H9 (cell line): ENCODE data around the gene FAM171A1. TPM values are rescaled to one million over a fixed set of nuclear protein-coding genes. Genes with fewer than 3 reads are reported as not detected.

Source experiments
- DNase-seq: peaks from one replicate; pipeline ENCODE4 v3.0.0-alpha.2; 2017
- H2AFZ ChIP-seq: one replicate; pipeline ENCODE4 v1.6.1; 2013; ENCODE audit warnings: mild to moderate bottlenecking, low read length, control low read depth, moderate library complexity
- H2AK5ac ChIP-seq: 2 replicates; pipeline ENCODE4 v1.6.1; 2013; ENCODE audit warnings: low read length, control low read depth, mixed read lengths; ENCODE audit not compliant: insufficient read length
- H2BK120ac ChIP-seq: one replicate; pipeline ENCODE4 v1.6.1; 2013; ENCODE audit warnings: low read depth, mild to moderate bottlenecking, low read length, control low read depth, inconsistent platforms; ENCODE audit not compliant: poor library complexity, severe bottlenecking
- H2BK12ac ChIP-seq: 2 replicates; pipeline ENCODE4 v1.6.1; 2013; ENCODE audit warnings: low read length, control low read depth, mixed read lengths, low read depth; ENCODE audit not compliant: insufficient read length
- H2BK15ac ChIP-seq: 2 replicates; pipeline ENCODE4 v1.6.1; 2013; ENCODE audit warnings: low read depth, low read length, control low read depth
- H2BK20ac ChIP-seq: one replicate; pipeline ENCODE4 v1.6.1; 2013; ENCODE audit warnings: low read depth, mild to moderate bottlenecking, low read length, control low read depth, inconsistent platforms; ENCODE audit not compliant: poor library complexity, severe bottlenecking
- H2BK5ac ChIP-seq: 2 replicates; pipeline ENCODE4 v1.6.1; 2013; ENCODE audit warnings: low read length, control low read depth, mixed read lengths; ENCODE audit not compliant: insufficient read length
- H3K14ac ChIP-seq: 2 replicates; pipeline ENCODE4 v1.6.1; 2013; ENCODE audit warnings: low read length, control low read depth; ENCODE audit not compliant: insufficient read depth
- H3K18ac ChIP-seq: 2 replicates; pipeline ENCODE4 v1.6.1; 2013; ENCODE audit warnings: low read depth, mild to moderate bottlenecking, mixed read lengths, low read length, control low read depth; ENCODE audit not compliant: insufficient read length
- H3K23ac ChIP-seq: 2 replicates; pipeline ENCODE4 v1.6.1; 2013; ENCODE audit warnings: low read length, control low read depth, mixed read lengths, low read depth; ENCODE audit not compliant: insufficient read length
- H3K23me2 ChIP-seq: 2 replicates; pipeline ENCODE4 v1.6.1; 2013; ENCODE audit warnings: low read depth, mild to moderate bottlenecking, mixed read lengths, low read length, control low read depth; ENCODE audit not compliant: insufficient read length, poor library complexity, severe bottlenecking
- H3K27ac ChIP-seq: 2 replicates; pipeline ENCODE4 v1.5.1; 2013; ENCODE audit warnings: low read length, control low read depth, mixed read lengths, low read depth; ENCODE audit not compliant: insufficient read length
- H3K27me3 ChIP-seq: 2 replicates; pipeline ENCODE4 v1.6.1; 2013; ENCODE audit warnings: low read length, control low read depth, inconsistent platforms; ENCODE audit not compliant: insufficient read depth
- H3K4ac ChIP-seq: 2 replicates; pipeline ENCODE4 v1.6.1; 2013; ENCODE audit warnings: low read depth, mild to moderate bottlenecking, control low read depth, inconsistent platforms, low read length, moderate library complexity
- H3K4me1 ChIP-seq: 2 replicates; pipeline ENCODE4 v1.6.1; 2013; ENCODE audit warnings: low read length, control low read depth, inconsistent platforms; ENCODE audit not compliant: insufficient read depth
- H3K4me2 ChIP-seq: 2 replicates; pipeline ENCODE4 v1.6.1; 2013; ENCODE audit warnings: low read length, control low read depth, mixed read lengths; ENCODE audit not compliant: insufficient read length, insufficient read depth
- H3K56ac ChIP-seq: 2 replicates; pipeline ENCODE4 v1.6.1; 2013; ENCODE audit warnings: low read depth, mild to moderate bottlenecking, mixed read lengths, low read length, control low read depth; ENCODE audit not compliant: insufficient read length
- H3K79me1 ChIP-seq: 2 replicates; pipeline ENCODE4 v1.6.1; 2013; ENCODE audit warnings: low read depth, mild to moderate bottlenecking, moderate library complexity, low read length, control low read depth, inconsistent platforms; ENCODE audit not compliant: insufficient read depth, poor library complexity, severe bottlenecking
- H3K79me2 ChIP-seq: 2 replicates; pipeline ENCODE4 v1.6.1; 2013; ENCODE audit warnings: low read length, control low read depth, inconsistent platforms; ENCODE audit not compliant: insufficient read depth
- H3K9ac ChIP-seq: 2 replicates; pipeline ENCODE4 v1.6.1; 2013; ENCODE audit warnings: low read length, control low read depth, mixed read lengths; ENCODE audit not compliant: insufficient read length; ENCODE audit errors: extremely low read depth
- H3K9me3 ChIP-seq: one replicate; pipeline ENCODE4 v1.6.1; 2013; ENCODE audit warnings: low read depth, low read length, inconsistent platforms; ENCODE audit not compliant: control insufficient read depth
- H3T11ph ChIP-seq: one replicate; pipeline ENCODE4 v1.6.1; 2013; ENCODE audit warnings: mild to moderate bottlenecking, low read length, control low read depth, inconsistent platforms
- H4K20me1 ChIP-seq: one replicate; pipeline ENCODE4 v1.6.1; 2013; ENCODE audit not compliant: control insufficient read depth, insufficient read length, insufficient read depth
- H4K5ac ChIP-seq: 2 replicates; pipeline ENCODE4 v1.6.1; 2013; ENCODE audit warnings: low read depth, mild to moderate bottlenecking, mixed read lengths, low read length, control low read depth; ENCODE audit not compliant: insufficient read length
- H4K8ac ChIP-seq: replicated peaks from 2 replicates; pipeline ENCODE4 v1.6.1; 2013; ENCODE audit warnings: low read length, control low read depth, mixed read lengths, low read depth; ENCODE audit not compliant: insufficient read length
- H4K91ac ChIP-seq: 2 replicates; pipeline ENCODE4 v1.6.1; 2013; ENCODE audit warnings: low read depth, mild to moderate bottlenecking, moderate library complexity, mixed read lengths, low read length, control low read depth; ENCODE audit not compliant: insufficient read length
- H3K27ac Mint-ChIP-seq, 3 experiments: 2 replicates in 2 of 3; 3 replicates in 1 of 3; pipeline ENCODE4 v1.8.0; 2020 to 2021; ENCODE audit warnings: mixed read lengths in 3 of 3, mild to moderate bottlenecking in 1 of 3, moderate library complexity in 1 of 3
- H3K27me3 Mint-ChIP-seq: 2 replicates; pipeline ENCODE4 v1.8.0; 2021; ENCODE audit warnings: low read depth, mild to moderate bottlenecking, moderate library complexity, mixed read lengths
- H3K36me3 Mint-ChIP-seq, 3 experiments: 2 replicates in 2 of 3; 3 replicates in 1 of 3; pipeline ENCODE4 v1.8.0; 2020 to 2021; ENCODE audit warnings: low read depth in 3 of 3, mixed read lengths in 3 of 3; ENCODE audit not compliant: insufficient read depth in 1 of 3
- H3K4me1 Mint-ChIP-seq, 2 experiments: 2 replicates each; pipeline ENCODE4 v1.8.0; 2020; ENCODE audit warnings: mixed read lengths in 2 of 2
- H3K4me3 Mint-ChIP-seq, 2 experiments: 2 replicates in 1 of 2; 3 replicates in 1 of 2; pipeline ENCODE4 v1.8.0; 2020 to 2021; ENCODE audit warnings: mild to moderate bottlenecking in 2 of 2, mixed read lengths in 2 of 2, moderate library complexity in 1 of 2
- H3K9me3 Mint-ChIP-seq, 2 experiments: 2 replicates in 1 of 2; 3 replicates in 1 of 2; pipeline ENCODE4 v1.8.0; 2020; ENCODE audit warnings: mild to moderate bottlenecking in 2 of 2, mixed read lengths in 2 of 2, moderate library complexity in 1 of 2
- CTCF ChIP-seq: fragments of 200-600 bp; sonication (generic); conservative IDR thresholded peaks from 3 replicates; pipeline ENCODE4 v1.8.0; 2021; ENCODE audit warnings: antibody characterized with exemption, mild to moderate bottlenecking
- WGBS: extraction: QIAGEN DNeasy Blood & Tissue Kit; methylation state at CpG from one replicate; pipeline ENCODE4 v1.1.7; 2013; ENCODE audit warnings: missing lambda C conversion rate, low lambda C conversion rate, mixed read lengths; ENCODE audit not compliant: insufficient read length; ENCODE audit errors: extremely low coverage; 5-methylcytosine and 5-hydroxymethylcytosine counted together
- total RNA-seq: library from RNA; stranded (reverse); gene quantifications from 2 replicates; pipeline ENCODE4 v1.2.1, GENCODE V29; 2021

Gene FAM171A1
- total RNA-seq, 1 experiment from 2014 or later: 37.4 TPM

DNA sequence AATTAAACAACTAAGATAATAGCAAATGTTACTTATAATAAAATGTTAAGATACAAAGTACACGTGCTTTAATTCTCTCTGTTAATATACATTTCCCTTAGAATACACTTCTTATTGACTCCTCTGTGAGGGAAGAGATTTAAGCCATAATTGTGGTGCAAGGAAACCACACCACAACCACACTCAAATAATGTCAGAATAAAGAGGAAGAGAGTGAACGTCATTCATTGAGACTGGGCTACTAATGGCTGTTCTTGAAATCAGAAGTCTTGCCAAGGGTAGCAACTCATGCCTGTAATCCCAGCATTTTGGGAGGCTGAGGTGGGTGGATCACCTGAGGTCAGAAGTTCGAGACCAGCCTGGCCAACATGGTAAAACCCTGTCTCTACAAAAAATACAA, 10.0 kb downstream of the FAM171A1 start:
- Histone ChIP-seq H4K8ac (no peak overlapping the region), H4K5ac (no peak overlapping the region), H4K20me1 (no peaks in the 10 kb centered on the region), H2BK120ac (no peak overlapping the region), H3K9ac (no peak overlapping the region), H3K79me1 (peaks cover 3% of the 10 kb centered on the region), H3K23me2 (no peaks in the 10 kb centered on the region), H2BK5ac (no peak overlapping the region), H3K4me1 (peaks cover 3% of the 10 kb centered on the region; the same call in 1 of the 2 replicates), H2AFZ (no peak overlapping the region), H3K27me3 (no peaks in the 10 kb centered on the region), H3K79me2 (peaks cover 6% of the 10 kb centered on the region; the same call in 1 of the 2 replicates), H3K18ac (no peak overlapping the region), H2BK15ac (no peak overlapping the region), H3K23ac (no peak overlapping the region), H3K27ac (no peak overlapping the region), H3K4ac (no peak overlapping the region), H2BK20ac (no peak overlapping the region), H3K56ac (no peak overlapping the region), H2AK5ac (no peak overlapping the region), H3K9me3 (no peaks in the 10 kb centered on the region), H3K4me2 (no peak overlapping the region), H2BK12ac (no peak overlapping the region), H3T11ph (no peak overlapping the region), H3K14ac (no peak overlapping the region), H4K91ac (no peak overlapping the region)
- DNase-seq: no peak
- no peak overlapping the region for H3K4me3 Mint-ChIP-seq
- no peaks in the 10 kb centered on the region for H3K27me3 Mint-ChIP-seq
- H3K4me1 Mint-ChIP-seq: peaks cover 16% of the 10 kb centered on the region in 2 experiments
- H3K9me3 Mint-ChIP-seq: peaks cover 2 to 6% of the 10 kb centered on the region in 2 experiments; a peak in 2 of 5 replicates
- peaks cover 6 to 16% (median 7%) of the 10 kb centered on the region in 3 experiments; a peak in 6 of 7 replicates for H3K36me3 Mint-ChIP-seq
- no CpG with 5 or more reads among the region's 3 CpGs for WGBS
- no peak overlapping the region for H3K27ac Mint-ChIP-seq
- no peak for TF ChIP-seq CTCF
